ENCODE measurements around the gene DHRS2. TPM values are rescaled to one million over a fixed set of nuclear protein-coding genes. Genes with fewer than 3 reads are reported as not detected.

DHRS2 gene
- total and polyA plus RNA-seq, 10 of the 15 experiments (the other 5 are each of a cell fraction or from before 2014, with no cell fraction given), result 0.09 to 1.8 (median 0.73) TPM; not detected in 1

- RAD21 ChIA-PET (ENCODE audit: unreplicated experiment), result interaction anchor here (1.3 kb wide), 1 partner anchor 51 kb away, joined by 3 read pairs; no protein-coding TSS in a partner anchor
Measured at GRCh38 chr14:23639891-23640523, 3.8 kb downstream of the DHRS2 start.

More at GRCh38 chr14:23639891-23640523, 3.8 kb downstream of the DHRS2 start:
- Histone ChIP-seq H2AFZ (ENCODE audit: control insufficient read depth, low read depth, low read length) (no peak overlapping the region), H3K4me1 (ENCODE audit: control insufficient read depth, insufficient read depth, low read length) (no peaks in the 10 kb centered on the region), H3K4me2 (ENCODE audit: control insufficient read depth, insufficient read depth) (no peak overlapping the region), H3K27me3 (replicated peaks in 1 of 2; ENCODE audit: control insufficient read depth in 2 of 2, insufficient read depth in 2 of 2, low read length in 1 of 2) (no peaks in the 10 kb centered on the region), H3K9ac (ENCODE audit: control insufficient read depth, insufficient read depth, low read length) (no peak overlapping the region), H3K79me2 (ENCODE audit: control insufficient read depth, insufficient read depth, low read length) (no peaks in the 10 kb centered on the region), H3K27ac (ENCODE audit: control insufficient read depth, insufficient read depth) (no peak overlapping the region), H3K9me3 (replicated peaks; ENCODE audit: control insufficient read depth, insufficient read depth, low read length) (no peaks in the 10 kb centered on the region; the same call in 2 of the 3 replicates), H3K36me3 (ENCODE audit: control insufficient read depth in 2 of 2, insufficient read depth in 2 of 2, low read length in 1 of 2) (no peaks in the 10 kb centered on the region), H4K20me1 (ENCODE audit: control insufficient read depth, insufficient read depth) (no peaks in the 10 kb centered on the region), H3K4me3 (no peak overlapping the region)
- DNase-seq (ENCODE audit: low read depth, low spot score) (no peak), FAIRE-seq (no peak), ATAC-seq (no peak)
- BruUV-seq (replicated peaks), result no TSS peak
- POLR2A ChIA-PET, result no interaction called here
- WGBS (ENCODE audit: insufficient coverage, insufficient replicate concordance, low lambda C conversion rate, missing lambda C conversion rate), result 50% methylated on average over 8 of the region's 8 CpGs
- intact Hi-C loops (cut with micrococcal nuclease; ENCODE audit: unreplicated experiment), result no loop called here
- CTCF ChIA-PET, result interaction anchor here (0.8 to 2.8 kb wide), 2 partner anchors 8 to 51 kb away, joined by 3 to 27 read pairs; no protein-coding TSS in a partner anchor
- SMC1A ChIA-PET (ENCODE audit: uncharacterized antibody, unreplicated experiment), result no interaction called here
- no peak for TF ChIP-seq ZNF384 (IDR thresholded peaks at IDR 0.05; ENCODE audit: borderline replicate concordance, low read depth, low read length)
- no peak for TF ChIP-seq NFXL1 (IDR thresholded peaks at IDR 0.05; ENCODE audit: borderline replicate concordance)
- TF ChIP-seq ZNF217 (IDR thresholded peaks at IDR 0.05), result no peak
- no peak for TF ChIP-seq IRF4 (IDR thresholded peaks at IDR 0.05; ENCODE audit: low read depth, low read length)
- TF ChIP-seq ZBTB4 (CRISPR knock-in tag; IDR thresholded peaks at IDR 0.05), result no peak
- no peak for TF ChIP-seq MEF2B (IDR thresholded peaks at IDR 0.05; ENCODE audit: partially characterized antibody, poor library complexity, severe bottlenecking)
- no peak for TF ChIP-seq CHD1 (IDR thresholded peaks at IDR 0.05; ENCODE audit: low read depth, low read length)
- no peak for TF ChIP-seq HSF1 (IDR thresholded peaks at IDR 0.05; ENCODE audit: low read depth, low read length)
- no peak for TF ChIP-seq POU2F2 (IDR thresholded peaks at IDR 0.05; ENCODE audit: borderline replicate concordance, low read depth, low read length)
- in situ Hi-C loops (cut with MboI), result no loop called here

Data from GM12878 (cell line).